Osteoblast (primary cell): ENCODE data around the gene DYRK3. TPM values are rescaled to one million over a fixed set of nuclear protein-coding genes. Genes with fewer than 3 reads are reported as not detected.

Experiments
- DNase-seq: peaks from one replicate; pipeline ENCODE4 v3.0.0; 2011; ENCODE audit warnings: low spot score, mixed read lengths; ENCODE audit not compliant: insufficient read length; ENCODE audit errors: missing footprints
- H2AFZ ChIP-seq: 2 replicates; pipeline ENCODE4 v1.6.0; 2011; ENCODE audit warnings: mild to moderate bottlenecking, low read length
- H3K27ac ChIP-seq: 2 replicates; pipeline ENCODE4 v1.5.1; 2011; ENCODE audit warnings: mild to moderate bottlenecking, low read depth, low read length, moderate library complexity
- H3K27me3 ChIP-seq: 2 replicates; pipeline ENCODE4 v1.6.0; 2012; ENCODE audit warnings: mild to moderate bottlenecking, control low read depth, inconsistent platforms, low read length, moderate library complexity; ENCODE audit not compliant: insufficient read depth
- H3K36me3 ChIP-seq: 2 replicates; pipeline ENCODE4 v1.5.1; 2011; ENCODE audit warnings: mild to moderate bottlenecking, low read length, control low read depth, moderate library complexity; ENCODE audit not compliant: insufficient read depth
- H3K4me1 ChIP-seq: 2 replicates; pipeline ENCODE4 v1.5.1; 2011; ENCODE audit warnings: mild to moderate bottlenecking, low read length, control low read depth, moderate library complexity; ENCODE audit not compliant: insufficient read depth
- H3K4me2 ChIP-seq: 2 replicates; pipeline ENCODE4 v1.6.0; 2011; ENCODE audit warnings: mild to moderate bottlenecking, low read length; ENCODE audit not compliant: insufficient read depth
- H3K4me3 ChIP-seq: fragments of 200-600 bp; sonication (generic); 3 replicates; pipeline ENCODE4 v1.5.1; 2012; ENCODE audit warnings: mild to moderate bottlenecking, low read length, inconsistent platforms; ENCODE audit not compliant: insufficient read depth
- H3K79me2 ChIP-seq: 2 replicates; pipeline ENCODE4 v1.6.0; 2012; ENCODE audit warnings: mild to moderate bottlenecking, low read length, control low read depth, inconsistent platforms; ENCODE audit not compliant: insufficient read depth
- H3K9me3 ChIP-seq: 2 replicates; pipeline ENCODE4 v1.5.1; 2011; ENCODE audit warnings: low read depth, low read length, control low read depth
- H4K20me1 ChIP-seq: 2 replicates; pipeline ENCODE4 v1.6.0; 2012; ENCODE audit warnings: mild to moderate bottlenecking, low read length, control low read depth; ENCODE audit not compliant: insufficient read depth
- total RNA-seq: library from RNA; depleted of rRNA; stranded (reverse); fragments of >200 nt; gene quantifications from 2 replicates; pipeline ENCODE4 v1.2.3, GENCODE V29; 2012
- TF ChIP-seq, protein P1 (sequence below): IDR thresholded peaks from 2 replicates; pipeline ENCODE4 v1.5.1; 2011; ENCODE audit warnings: mild to moderate bottlenecking, low read depth, low read length, moderate library complexity; ENCODE audit errors: extremely low read depth

The DYRK3 gene
- total RNA-seq, 1 donor: 52.1 TPM

DNA sequence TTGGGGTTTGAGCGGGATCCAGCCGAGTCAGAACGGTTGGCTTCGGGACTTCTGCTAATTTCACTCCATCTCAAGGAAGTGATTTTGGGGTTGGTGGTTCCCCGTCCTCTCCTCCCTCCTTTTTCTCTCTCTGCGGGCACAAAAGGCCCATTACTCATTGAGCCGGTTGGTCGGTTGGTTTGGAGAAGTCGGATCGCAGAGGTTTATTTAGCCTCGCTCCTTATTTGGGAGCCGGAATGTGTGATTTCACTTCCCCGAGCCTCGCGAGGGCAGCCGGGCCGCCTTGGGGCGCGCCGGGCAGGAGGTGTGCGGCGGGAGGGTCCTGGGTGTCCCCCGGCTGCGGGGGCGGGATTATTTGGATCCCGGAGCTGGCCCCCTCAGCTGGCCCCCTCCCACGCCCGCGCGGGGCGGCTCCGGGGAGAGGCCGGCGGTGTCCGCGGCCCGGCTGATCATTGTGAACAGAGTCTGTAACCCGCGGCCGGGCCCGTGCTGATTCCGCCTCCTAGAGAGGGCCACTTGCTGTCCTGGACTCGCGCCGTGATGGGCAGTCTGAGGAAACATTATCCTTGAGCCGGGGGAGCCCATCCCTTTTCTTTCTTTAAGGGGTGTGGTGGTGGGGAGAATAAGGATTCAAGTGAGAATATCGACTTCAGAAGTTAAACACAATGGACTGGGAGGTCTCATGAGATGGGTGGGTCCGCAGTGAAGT, 50.6 kb downstream of the DYRK3 start:
- DNase-seq: peak; percentile 98
- H3K79me2 ChIP-seq: peaks cover 55% of the 10 kb centered on the region

DNA sequence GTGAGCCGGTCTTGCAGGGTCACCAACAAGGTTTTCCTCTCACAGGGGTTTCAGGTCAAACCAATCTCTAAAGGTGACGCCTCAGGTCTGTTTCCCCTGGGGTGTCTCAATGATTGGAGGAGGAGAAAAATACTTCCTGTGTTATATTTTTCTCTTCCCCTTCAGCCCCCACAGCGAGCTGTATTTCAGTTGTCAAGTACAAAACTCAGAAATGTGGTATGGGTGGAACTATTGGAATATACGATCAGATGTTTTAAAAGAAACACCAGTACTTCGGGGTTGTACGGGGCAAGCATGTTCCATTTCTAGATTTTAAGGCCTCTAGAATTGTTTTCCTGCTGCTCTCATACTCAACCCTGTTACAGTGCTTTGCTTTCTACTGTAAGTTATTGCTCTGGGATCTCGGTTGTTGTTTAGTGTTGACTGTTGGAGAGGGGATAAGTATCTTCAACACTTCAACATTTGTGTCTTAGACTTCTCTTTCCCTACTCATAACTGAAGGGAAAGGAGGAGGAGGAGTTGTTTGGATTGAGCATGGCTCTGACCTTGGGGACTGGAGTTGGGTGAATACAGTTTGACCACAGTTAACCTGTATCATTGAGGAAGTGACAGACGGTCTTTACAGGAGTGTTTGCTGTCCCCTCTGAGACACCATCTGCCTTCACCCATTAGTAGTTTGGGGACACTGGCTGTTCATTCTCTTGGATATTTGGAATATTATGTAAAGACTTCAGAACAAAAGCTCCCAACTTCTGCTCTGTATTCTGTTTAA, 51.3 kb downstream of the DYRK3 start:
- peak overlapping the region; percentile 97 for H3K27ac ChIP-seq
- peaks cover 53% of the 10 kb centered on the region for H4K20me1 ChIP-seq
- peak; percentile 86 for DNase-seq
- H3K4me1 ChIP-seq: peaks cover 42% of the 10 kb centered on the region
- peak overlapping the region; percentile 90 for H3K4me2 ChIP-seq
- TF ChIP-seq, protein P1, sequence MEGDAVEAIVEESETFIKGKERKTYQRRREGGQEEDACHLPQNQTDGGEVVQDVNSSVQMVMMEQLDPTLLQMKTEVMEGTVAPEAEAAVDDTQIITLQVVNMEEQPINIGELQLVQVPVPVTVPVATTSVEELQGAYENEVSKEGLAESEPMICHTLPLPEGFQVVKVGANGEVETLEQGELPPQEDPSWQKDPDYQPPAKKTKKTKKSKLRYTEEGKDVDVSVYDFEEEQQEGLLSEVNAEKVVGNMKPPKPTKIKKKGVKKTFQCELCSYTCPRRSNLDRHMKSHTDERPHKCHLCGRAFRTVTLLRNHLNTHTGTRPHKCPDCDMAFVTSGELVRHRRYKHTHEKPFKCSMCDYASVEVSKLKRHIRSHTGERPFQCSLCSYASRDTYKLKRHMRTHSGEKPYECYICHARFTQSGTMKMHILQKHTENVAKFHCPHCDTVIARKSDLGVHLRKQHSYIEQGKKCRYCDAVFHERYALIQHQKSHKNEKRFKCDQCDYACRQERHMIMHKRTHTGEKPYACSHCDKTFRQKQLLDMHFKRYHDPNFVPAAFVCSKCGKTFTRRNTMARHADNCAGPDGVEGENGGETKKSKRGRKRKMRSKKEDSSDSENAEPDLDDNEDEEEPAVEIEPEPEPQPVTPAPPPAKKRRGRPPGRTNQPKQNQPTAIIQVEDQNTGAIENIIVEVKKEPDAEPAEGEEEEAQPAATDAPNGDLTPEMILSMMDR: no peak
- no peaks in the 10 kb centered on the region for H3K36me3 ChIP-seq
- no peaks in the 10 kb centered on the region for H3K9me3 ChIP-seq
- peaks cover 62% of the 10 kb centered on the region for H3K79me2 ChIP-seq
- peaks cover 16% of the 10 kb centered on the region for H3K27me3 ChIP-seq
- peak overlapping the region; percentile 90 for H3K4me3 ChIP-seq
- H2AFZ ChIP-seq: no peak overlapping the region

More for the DNA sequence above, 50.6 kb downstream of the DYRK3 start:
- Histone ChIP-seq H3K36me3 (no peaks in the 10 kb centered on the region), H3K27me3 (peaks cover 16% of the 10 kb centered on the region), H3K9me3 (no peaks in the 10 kb centered on the region), H3K4me1 (peaks cover 39% of the 10 kb centered on the region), H2AFZ (peak overlapping the region; percentile 60), H3K4me3 (peak overlapping the region; percentile 90), H4K20me1 (peaks cover 47% of the 10 kb centered on the region), H3K4me2 (peak overlapping the region; percentile 90), H3K27ac (peak overlapping the region; percentile 97)
- TF ChIP-seq, protein P1: no peak

DNA sequence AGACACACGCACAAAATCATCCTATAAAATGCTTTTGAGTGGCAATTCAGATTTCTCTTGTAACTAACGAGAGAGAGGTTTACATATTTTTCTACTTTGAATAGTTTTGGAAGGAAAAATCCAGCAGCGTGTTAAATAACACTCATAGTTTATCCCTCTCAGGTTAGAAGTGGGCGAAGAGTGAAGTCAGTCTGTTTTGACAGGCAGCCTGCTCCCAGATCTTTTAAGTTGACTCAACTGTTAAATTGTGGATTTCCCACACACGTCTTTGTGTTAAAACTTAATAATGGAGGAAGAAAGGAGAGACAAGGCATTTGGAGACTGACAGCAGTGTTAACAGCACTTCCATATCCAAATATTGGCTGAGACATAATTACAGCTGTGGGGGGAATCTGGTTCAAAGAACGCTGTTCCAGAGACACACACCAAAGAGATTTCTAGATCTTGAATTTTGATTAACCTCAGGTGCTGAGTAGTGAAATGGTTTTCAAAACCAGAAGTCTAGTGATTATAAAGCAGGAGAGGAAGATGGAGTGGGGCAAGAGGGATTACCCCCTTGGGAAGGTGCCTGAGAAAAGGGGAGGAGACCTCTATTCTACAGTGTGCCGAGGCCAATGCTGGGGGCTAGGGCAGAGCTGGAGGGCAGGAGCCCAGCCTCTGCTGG, 52.0 kb downstream of the DYRK3 start:
- Histone ChIP-seq H3K4me3 (peak overlapping the region; percentile 90), H4K20me1 (peaks cover 60% of the 10 kb centered on the region), H2AFZ (no peak overlapping the region), H3K27ac (peak overlapping the region; percentile 97), H3K4me1 (peaks cover 49% of the 10 kb centered on the region), H3K79me2 (peaks cover 70% of the 10 kb centered on the region), H3K4me2 (peak overlapping the region; percentile 90), H3K27me3 (peaks cover 16% of the 10 kb centered on the region), H3K9me3 (no peaks in the 10 kb centered on the region), H3K36me3 (no peaks in the 10 kb centered on the region)
- TF ChIP-seq, protein P1: no peak
- peak; percentile 85 for DNase-seq
